NCI-H345 (cell line): Measurements from ENCODE around the gene KCNQ1OT1.

Source experiments
- DNase-seq: peaks from one replicate; lab custom pipeline; 2025; lab: John Stamatoyannopoulos, UW

KCNQ1OT1 gene

DNA sequence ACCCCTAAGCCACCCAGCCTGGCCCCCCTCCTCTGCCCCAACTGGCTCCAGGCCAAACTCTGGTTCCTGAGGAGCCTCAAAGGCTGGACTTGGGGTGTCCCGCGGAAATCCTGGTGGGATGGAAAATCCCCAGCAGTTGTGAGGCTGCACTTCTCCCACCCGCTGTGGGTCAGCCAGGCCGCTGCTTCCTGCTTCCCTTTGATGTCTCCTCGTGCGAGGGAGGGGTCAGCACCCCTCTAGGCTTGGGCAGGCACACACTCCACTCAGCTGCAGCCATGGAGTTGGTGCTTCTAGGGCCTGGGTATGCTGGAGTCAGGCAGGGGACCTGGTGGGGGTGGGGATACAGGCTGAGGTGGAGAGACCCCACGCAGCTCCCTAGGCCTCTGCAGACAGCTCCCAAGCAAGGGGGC, 12.0 kb downstream of the KCNQ1OT1 start:
- DNase-seq, result no peak

DNA sequence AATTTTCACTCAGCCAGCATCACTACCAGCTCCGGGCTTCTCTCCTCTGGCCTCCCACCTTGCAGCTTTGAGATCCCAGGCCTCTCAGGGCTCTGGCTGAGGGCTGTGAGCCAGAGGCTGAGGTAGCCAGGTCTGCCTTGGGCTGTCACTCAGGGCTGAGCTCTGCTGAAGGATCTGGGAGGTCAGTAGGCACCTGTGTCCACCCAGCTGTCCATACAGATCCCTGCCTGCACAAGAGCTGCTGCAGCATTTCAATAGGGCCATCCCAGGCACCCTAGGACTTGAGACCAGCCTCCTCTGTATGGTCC, 12.6 kb downstream of the KCNQ1OT1 start:
- DNase-seq, result no peak

GRCh38 chr11:2686360-2687222, 13.2 kb downstream of the KCNQ1OT1 start:
- DNase-seq, result no peak

DNA sequence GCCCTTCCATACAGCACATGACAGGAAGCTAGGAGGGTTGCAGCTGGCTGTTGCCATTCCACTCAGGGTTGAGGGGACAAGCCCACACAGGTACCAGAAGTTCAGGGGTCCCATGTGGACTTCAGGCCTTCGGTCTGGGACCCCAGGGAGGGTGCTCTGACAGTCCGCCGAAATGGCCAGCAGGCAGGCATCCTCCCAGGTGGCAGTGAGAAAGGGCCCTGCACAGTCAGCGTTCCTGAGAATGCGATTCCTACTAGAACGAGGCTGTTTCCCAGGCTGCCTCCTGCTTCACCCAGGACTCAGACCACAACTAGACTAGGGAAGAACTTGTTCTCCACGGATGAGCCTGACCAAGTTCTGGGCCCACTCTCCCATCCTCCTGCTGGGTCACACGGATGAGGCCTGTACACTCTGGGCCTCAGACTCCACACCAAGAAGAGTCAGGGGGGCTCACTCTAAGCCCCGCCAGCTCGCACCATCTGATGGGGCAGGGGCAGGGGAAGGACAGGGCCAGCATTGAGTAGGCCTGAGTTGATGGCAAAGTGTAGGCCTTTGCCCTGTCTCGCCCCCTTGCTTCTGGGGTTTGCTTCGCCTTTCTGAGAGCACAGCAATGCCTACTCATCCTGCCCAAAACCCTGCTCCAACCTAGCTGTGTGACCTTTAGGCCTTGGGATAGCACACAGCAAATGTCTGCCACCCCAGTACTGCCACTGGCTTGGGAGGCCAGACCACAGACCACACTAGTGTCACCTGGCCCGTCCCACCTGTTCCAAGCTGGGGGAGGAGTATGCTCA, 14.0 kb downstream of the KCNQ1OT1 start:
- no peak for DNase-seq

DNA sequence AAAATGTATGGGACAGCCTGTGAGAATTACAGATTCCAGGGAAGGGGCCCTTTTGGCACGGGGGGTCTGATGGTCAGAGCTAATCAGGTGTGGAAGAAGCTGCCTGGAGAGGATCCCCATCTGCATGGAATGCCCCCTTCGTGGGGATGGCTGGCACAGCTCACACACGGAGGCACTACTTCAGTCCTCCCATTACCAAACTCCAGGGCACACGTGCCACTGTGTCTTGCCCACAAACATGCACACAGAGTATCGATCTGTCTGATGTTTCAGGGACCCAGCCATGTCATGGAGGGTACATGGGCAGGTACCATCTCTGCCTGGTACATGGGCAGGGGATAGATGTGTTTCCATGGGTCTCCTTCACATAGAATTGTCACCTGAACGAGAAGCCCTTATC, 14.7 kb downstream of the KCNQ1OT1 start:
- no peak for DNase-seq

DNA sequence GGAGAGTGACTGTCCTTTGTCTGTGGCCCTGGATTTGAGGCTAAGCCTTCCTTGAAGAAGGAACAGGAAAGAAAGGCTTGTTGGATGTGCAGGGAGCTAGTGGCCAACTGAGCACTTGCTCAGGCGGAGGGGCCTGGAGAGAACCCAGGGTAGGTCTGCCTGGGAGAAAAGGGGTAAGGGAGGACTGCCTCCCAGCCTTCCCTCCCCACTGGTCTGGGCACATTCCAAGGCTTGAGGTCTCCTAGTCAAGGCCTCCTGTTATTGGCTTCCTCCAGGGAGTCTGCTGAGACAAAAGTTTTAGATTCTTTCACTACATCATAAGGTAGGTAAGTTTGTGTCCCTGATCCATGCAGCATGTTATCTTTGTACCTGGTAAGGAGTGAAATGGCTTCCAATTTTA, 15.2 kb downstream of the KCNQ1OT1 start:
- no peak for DNase-seq

DNA sequence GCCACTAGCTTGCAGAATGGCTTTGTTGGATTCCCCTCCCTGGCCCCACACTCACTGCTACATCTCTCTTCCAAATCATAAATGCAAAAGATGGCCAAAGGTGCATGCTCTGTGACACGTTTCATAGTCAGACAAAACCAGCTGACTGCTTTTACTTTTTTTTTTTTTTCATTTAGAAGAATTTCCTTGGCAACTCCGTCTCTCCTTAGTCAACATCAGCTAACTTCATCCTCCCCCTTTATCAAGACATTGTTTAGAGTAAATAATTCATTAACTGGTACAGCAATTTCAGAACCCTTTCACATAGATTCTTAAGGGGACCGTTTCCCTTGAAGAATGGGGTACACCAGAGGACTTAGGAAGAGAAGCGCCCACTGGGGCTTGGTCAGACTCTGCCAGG, 16.0 kb downstream of the KCNQ1OT1 start:
- no peak for DNase-seq

DNA sequence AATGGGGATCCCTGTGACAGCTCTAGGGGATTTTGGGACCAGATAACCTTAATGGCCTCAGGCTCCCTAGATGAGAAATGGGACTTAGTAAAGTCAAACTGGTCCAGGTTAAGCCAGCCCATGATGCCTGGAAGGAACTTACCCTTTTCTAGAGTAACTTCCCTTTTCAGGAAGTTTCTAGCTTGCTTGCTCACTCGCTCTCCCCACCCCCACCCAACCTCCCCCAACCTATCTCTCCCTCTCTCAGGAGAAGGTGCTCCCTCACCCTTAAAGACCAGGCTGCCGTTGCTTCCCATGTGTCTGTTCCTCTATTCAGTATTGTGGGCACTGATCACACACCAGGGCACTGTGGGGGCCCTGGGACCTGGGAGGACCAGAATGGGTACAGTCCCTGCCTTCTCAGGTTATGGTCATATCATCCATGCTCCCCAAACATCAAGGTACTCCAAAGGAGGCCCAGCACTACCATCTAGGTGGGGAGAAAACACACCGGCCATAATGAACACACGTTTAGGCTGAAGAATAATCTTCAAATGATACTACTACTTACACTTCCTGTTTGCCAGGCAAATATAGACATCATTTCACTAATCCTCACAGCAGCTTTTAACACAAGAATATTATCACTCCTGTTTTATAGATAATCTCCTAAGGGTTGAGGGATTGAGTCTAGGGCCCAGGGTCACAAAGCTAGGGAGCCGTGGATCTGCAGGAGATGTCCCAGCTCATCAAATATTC, 18.2 kb downstream of the KCNQ1OT1 start:
- no peak for DNase-seq

GRCh38 chr11:2679011-2679676, 20.6 kb downstream of the KCNQ1OT1 start:
- no peak for DNase-seq

DNA sequence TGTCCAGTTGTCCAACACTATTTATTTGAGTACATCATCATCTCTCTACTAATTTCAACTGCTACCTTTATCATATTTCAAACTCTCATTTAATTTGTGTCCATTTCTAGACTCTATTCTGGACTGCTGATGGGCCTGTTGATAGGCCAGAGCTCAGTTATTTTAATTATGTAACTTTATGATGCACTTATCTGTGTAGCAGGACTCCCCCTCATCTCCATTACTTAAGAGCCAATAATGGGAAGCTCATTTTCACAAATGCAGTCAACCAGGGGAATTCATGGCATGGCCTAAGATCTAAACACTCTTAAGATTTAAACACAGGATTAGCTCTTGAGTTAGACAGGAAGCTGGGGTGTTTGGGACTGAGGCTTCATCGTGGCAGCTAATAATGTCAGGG, 21.4 kb downstream of the KCNQ1OT1 start:
- DNase-seq, result no peak

DNA sequence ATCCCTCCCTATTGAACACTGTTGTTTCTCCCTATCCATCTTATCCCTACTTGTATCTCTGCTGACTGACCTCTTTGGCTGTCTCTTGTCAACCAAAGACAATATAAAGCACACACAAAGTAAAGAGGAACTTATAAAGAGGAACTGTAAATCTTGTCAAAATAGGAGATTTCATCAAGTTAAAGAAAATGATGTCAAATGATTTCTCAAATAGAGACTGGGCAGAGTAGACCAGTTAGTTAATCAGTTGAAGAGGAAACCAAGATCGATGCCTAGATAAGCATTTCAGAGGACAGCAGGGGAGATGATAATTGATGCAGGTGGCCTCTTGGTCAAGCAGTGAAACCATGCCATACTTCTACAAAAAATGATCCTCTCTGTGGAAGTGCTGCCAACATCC, 22.7 kb downstream of the KCNQ1OT1 start:
- DNase-seq, result no peak

DNA sequence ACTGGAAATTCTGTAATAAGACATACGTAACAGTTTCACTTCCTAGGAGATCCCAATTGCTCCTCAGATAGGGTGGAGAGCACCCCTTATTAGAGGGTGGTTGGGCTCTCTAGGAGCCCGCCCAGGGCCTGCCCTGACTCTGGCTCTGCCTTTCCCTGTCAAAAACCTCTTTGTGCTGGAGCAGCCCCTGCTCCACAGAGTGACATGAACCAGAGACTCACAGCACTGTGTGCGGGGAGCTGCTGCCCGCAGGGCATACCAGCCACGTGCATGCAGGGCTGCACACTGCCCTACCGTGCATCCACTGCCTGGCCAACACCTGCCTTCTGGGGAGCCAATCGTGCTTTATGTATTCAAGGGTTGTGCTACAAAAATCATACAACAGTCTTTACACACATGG, 24.3 kb downstream of the KCNQ1OT1 start:
- DNase-seq, result no peak

GRCh38 chr11:2674658-2675131, 25.1 kb downstream of the KCNQ1OT1 start:
- no peak for DNase-seq

- DNase-seq, result no peak
Measured at GRCh38 chr11:2673871-2674471, 25.8 kb downstream of the KCNQ1OT1 start.

DNA sequence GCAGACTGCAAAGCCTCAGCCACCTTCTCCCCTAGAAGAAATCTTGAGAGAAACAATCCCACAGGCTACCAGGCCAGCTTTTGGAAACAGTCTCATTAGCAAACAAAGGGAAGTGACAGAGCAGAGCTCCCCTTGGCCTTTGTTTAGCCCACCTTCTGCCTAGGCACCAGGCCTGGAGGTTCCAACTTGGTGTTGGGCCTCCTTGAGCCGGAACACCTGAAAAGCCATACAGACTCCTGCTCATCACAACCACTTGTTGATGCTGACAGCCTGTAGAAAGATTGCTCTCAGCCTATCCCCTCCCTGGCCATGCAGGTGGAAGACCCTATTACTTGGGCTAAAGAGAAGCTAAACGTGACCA, 26.6 kb downstream of the KCNQ1OT1 start:
- DNase-seq, result no peak

DNA sequence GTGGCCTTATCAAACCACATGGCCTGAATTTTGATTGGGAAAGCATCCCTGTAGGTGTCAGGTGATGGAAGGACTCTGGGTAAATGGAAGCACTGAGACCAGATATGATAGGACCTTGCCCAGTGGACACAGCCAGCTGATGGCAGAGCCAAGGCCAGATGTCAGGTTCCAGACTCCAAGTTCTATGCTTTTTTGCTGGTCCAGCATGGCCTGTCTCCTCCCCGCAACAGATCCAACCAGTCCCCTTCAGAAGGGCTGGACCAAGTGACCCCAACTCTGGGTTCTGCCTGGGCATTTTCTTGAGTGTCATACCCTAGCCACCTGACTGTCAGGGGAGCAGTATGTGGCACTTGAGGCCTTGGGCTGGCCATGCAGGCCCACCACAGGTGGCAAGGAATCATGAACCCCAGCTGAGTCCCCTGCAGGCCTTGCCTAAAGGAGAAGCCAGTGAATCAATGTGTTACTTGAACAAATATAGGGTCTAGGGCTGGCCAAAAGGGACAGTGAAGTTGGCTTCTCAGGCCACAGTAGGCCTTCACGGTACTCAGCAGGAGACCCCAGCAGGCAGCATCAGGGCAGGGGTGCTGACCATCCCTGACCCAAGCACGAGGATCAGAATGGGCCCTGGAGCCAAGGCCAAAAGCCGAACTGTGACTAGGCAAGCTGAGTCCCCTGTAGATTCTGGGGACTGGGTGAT, 27.1 kb downstream of the KCNQ1OT1 start:
- no peak for DNase-seq

- DNase-seq, result no peak
Measured at GRCh38 chr11:2671748-2672147, 28.0 kb downstream of the KCNQ1OT1 start.

- DNase-seq, result no peak
Measured at GRCh38 chr11:2670541-2671100, 29.2 kb downstream of the KCNQ1OT1 start.

GRCh38 chr11:2669634-2670469, 29.9 kb downstream of the KCNQ1OT1 start:
- DNase-seq, result no peak

DNA sequence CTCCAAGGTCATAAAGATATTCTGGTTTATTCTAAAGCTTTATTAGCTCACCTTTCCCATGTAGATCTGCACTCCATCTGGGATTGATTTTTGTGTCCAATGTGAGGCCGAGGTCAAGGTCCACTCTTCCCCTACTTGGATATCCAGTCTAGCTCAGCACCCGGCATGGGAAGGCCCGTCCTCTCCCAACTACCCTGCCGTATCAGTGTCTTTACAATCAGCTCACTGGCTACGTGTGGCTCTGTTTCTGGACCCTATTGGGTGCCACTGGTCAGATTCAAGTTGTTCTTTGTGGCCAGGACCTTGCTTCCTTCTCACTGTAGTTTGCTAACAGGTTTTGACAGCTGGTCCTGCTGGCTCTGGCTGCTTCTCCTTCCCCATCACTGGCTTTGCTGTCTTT, 30.9 kb downstream of the KCNQ1OT1 start:
- no peak for DNase-seq
